Activated T-helper 2 cell treated with anti-CD3 and anti-CD28 coated beads, Interferon-gamma antibody, Interleukin-2, Interleukin-4, amounts not matched to agents 10 μg/mL and 5 μg/mL and 100 μg/mL, durations not matched to agents 14 hours and 24 hours and 36 hours (primary cell): ENCODE data around the gene TMC6. TPM values are rescaled to one million over a fixed set of nuclear protein-coding genes. Genes with fewer than 3 reads are reported as not detected.
"Not testable (repeated sequence)": the region's sequence is repeated elsewhere in the genome, so short reads cannot be mapped to it uniquely, and the experiment has no call there.

Experiments used
- DNase-seq: peaks from one replicate; pipeline ENCODE4 v3.0.0; 2021; ENCODE audit warnings: low spot score
- H3K27ac Mint-ChIP-seq: one replicate; pipeline ENCODE4 v1.8.0; 2021; ENCODE audit warnings: mixed read lengths
- H3K27me3 Mint-ChIP-seq: one replicate; pipeline ENCODE4 v1.8.0; 2021; ENCODE audit warnings: low read depth, mixed read lengths
- H3K36me3 Mint-ChIP-seq: one replicate; pipeline ENCODE4 v1.8.0; 2021; ENCODE audit warnings: low read depth, mixed read lengths
- H3K4me1 Mint-ChIP-seq: one replicate; pipeline ENCODE4 v1.8.0; 2021; ENCODE audit warnings: low read depth, mixed read lengths
- H3K4me3 Mint-ChIP-seq: one replicate; pipeline ENCODE4 v1.8.0; 2021; ENCODE audit warnings: low read depth, mild to moderate bottlenecking, moderate library complexity, mixed read lengths
- H3K9me3 Mint-ChIP-seq: one replicate; pipeline ENCODE4 v1.8.0; 2021; ENCODE audit warnings: mixed read lengths
- intact Hi-C: fragments of 100-400 bp; cut with micrococcal nuclease; formaldehyde crosslinking; loops from one replicate; pipeline ENCODE4 v1.15.1; 2023
- total RNA-seq: library from RNA; stranded (reverse); gene quantifications from 2 replicates; pipeline ENCODE4 v1.2.3, GENCODE V29; 2022

Gene TMC6
- total RNA-seq, 1 donor from 2014 or later = 240 TPM

DNA sequence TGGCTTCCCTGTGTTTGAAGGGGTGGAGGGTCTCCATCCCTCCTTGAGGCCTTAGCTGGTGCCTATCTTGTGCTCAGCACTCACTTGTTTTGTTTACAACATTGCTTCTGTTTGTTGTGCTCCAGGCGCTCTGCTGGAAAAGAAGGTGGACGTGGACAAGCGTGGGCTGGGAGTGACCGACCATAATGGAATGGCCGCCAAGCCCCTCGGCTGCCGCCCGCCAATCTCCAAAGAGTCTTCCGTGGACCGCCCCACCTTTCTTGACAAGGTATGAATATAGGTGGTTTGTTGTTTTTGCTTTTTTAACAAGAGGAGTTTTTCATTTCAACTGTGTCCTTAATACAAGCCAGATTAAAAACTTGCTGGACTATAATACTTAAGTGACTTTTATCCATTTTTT is 53.5 kb downstream of the TMC6 start:
- no peak for DNase-seq
- H3K9me3 Mint-ChIP-seq = no peaks in the 10 kb centered on the region
- H3K4me3 Mint-ChIP-seq = no peak overlapping the region
- no peaks in the 10 kb centered on the region for H3K4me1 Mint-ChIP-seq
- no peaks in the 10 kb centered on the region for H3K27me3 Mint-ChIP-seq
- peaks cover 63% of the 10 kb centered on the region for H3K36me3 Mint-ChIP-seq
- H3K27ac Mint-ChIP-seq = no peak overlapping the region
- intact Hi-C loops = no loop called here

DNA sequence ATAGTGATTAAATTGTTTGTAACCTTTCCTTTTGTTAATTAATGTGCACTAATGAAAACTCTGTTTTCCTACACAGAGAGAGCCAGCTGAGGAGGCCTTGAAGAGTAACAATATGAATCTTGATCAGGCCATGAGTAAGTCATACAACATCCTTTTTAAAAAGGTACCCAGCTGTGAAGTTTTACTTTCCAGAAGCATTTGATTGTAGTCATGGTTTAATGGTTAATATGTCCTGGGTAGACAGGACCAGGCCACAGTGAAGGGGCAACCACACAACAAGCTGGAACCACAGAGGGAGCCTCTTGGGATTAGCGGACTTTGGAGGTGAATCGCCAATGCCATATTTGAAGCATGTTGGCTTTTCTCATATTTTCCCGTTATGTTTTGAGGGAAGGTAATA is 55.6 kb downstream of the TMC6 start:
- no peaks in the 10 kb centered on the region for H3K4me1 Mint-ChIP-seq
- intact Hi-C loops = no loop called here
- H3K9me3 Mint-ChIP-seq = no peaks in the 10 kb centered on the region
- no peak overlapping the region for H3K27ac Mint-ChIP-seq
- H3K27me3 Mint-ChIP-seq = no peaks in the 10 kb centered on the region
- H3K4me3 Mint-ChIP-seq = no peak overlapping the region
- DNase-seq = no peak
- peaks cover 55% of the 10 kb centered on the region for H3K36me3 Mint-ChIP-seq

DNA sequence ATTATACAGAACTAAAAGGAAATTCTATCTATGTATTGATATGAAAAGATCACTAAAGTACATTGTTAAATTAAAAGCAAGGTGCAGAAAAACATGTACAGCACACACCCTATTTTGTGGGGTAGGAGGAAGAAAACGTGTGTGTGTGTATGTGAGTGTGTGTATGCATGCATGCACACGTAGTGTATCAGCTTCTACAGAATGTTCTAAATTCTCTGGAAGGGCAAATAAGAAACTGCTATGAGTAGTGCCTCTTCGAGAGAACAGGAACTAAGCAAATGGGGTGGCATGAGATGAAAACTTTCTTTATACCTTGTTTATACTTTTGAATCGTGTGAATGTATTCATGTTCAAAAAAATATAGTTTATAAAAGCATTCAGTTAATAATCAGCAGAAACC is 58.9 kb downstream of the TMC6 start:
- intact Hi-C loops = no loop called here
- Mint-ChIP-seq H3K36me3 (peaks cover 39% of the 10 kb centered on the region), H3K4me1 (peaks cover under 1% of the 10 kb centered on the region), H3K27ac (no peak overlapping the region), H3K4me3 (no peak overlapping the region), H3K27me3 (no peaks in the 10 kb centered on the region), H3K9me3 (no peaks in the 10 kb centered on the region)
- DNase-seq = no peak

DNA sequence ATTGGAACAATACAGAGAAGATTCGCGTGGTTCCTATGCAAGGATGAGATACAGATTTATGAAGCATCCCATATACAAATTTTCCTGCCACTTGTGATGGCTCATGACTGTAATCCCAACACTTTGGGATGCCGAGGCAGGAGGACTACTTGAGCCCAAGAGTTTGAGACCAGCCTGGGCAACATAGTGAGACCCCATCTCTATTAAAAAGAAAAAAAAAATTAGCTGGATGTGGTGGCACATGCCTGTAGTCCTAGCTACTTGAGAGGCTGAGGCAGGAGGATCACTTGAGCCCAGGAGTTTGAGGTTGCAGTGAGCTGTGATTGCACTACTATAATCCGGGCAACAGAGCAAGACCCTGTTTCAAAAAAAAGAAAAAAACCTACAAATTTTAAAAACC is 61.6 kb downstream of the TMC6 start:
- intact Hi-C loops, H3K4me3 Mint-ChIP-seq, DNase-seq, H3K27ac Mint-ChIP-seq, H3K9me3 Mint-ChIP-seq, H3K27me3 Mint-ChIP-seq: not testable (repeated sequence)
- H3K36me3 Mint-ChIP-seq = peaks cover 20% of the 10 kb centered on the region
- H3K4me1 Mint-ChIP-seq = peaks cover 13% of the 10 kb centered on the region

DNA sequence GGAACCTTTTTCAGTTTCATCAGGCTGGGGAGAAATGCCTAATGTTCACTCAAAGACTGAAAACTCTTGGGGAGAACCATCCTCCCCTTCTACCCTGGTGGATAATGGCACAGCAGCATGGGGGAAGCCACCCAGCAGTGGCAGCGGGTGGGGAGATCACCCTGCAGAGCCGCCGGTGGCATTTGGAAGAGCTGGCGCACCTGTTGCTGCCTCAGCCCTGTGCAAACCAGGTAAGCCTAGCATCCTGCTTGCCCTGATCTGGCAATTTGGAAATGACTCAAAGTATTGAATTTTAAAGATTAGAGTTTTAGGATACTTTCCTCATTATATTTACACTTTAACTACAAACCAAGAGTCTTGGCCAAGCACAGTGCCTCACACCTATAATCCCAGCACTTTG is 63.8 kb downstream of the TMC6 start:
- no peak overlapping the region for H3K4me3 Mint-ChIP-seq
- intact Hi-C loops = no loop called here

DNA sequence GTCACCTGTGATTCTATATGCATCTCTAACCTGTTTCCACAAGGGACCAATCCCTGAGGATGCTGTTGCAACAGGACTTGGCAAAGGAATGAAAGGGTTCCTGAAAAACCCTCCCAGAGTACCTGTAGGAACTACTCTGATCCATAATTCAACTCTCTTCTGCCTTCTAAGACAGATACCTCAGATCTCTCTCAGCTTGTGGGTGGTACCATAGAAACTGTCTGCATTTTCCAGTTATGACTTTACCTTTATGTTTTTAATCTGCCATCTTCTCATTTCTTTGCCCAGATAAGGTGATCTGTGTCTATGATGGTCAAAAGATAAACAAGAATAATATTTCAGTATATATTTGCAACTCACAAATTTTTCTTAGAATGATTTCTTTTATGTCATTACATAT is 65.1 kb downstream of the TMC6 start:
- Mint-ChIP-seq H3K4me3 (no peak overlapping the region), H3K9me3 (no peaks in the 10 kb centered on the region), H3K27me3 (no peaks in the 10 kb centered on the region), H3K4me1 (peaks cover 16% of the 10 kb centered on the region), H3K27ac (no peak overlapping the region), H3K36me3 (peaks cover 4% of the 10 kb centered on the region)
- intact Hi-C loops = no loop called here
- DNase-seq = no peak

More for the DNA sequence above, 63.8 kb downstream of the TMC6 start:
- H3K9me3 Mint-ChIP-seq = no peaks in the 10 kb centered on the region
- H3K27ac Mint-ChIP-seq = no peak overlapping the region
- peaks cover 16% of the 10 kb centered on the region for H3K4me1 Mint-ChIP-seq
- H3K27me3 Mint-ChIP-seq = no peaks in the 10 kb centered on the region
- DNase-seq = no peak
- peaks cover 7% of the 10 kb centered on the region for H3K36me3 Mint-ChIP-seq

DNA sequence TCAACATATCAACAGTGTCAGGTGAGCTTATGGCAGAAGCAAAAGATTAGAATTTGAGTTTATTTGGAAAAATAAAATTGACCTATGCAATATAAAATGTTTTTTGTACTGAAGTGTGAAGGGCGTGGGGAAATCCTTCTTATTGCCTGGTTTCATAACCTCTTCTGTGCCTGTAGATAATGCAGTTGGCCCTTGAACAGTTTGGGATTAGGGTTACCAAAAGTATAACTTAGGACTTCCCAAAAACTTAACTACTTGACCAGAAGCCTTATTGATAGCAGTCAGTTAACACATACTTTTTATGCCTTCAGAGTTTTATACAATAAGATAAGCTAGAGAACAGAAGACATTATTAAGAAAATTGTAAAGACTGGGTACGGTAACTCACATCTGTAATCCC is 66.0 kb downstream of the TMC6 start:
- Mint-ChIP-seq H3K36me3 (peaks cover 4% of the 10 kb centered on the region), H3K4me1 (peaks cover 16% of the 10 kb centered on the region), H3K9me3 (no peaks in the 10 kb centered on the region), H3K27me3 (no peaks in the 10 kb centered on the region), H3K27ac (no peak overlapping the region), H3K4me3 (no peak overlapping the region)
- DNase-seq = no peak
- intact Hi-C loops = no loop called here

Other genes starting within 250 kb of the TMC6 start
- gene TNRC6C, start 170.1 kb downstream of the TMC6 start, total RNA-seq = 18.4 and 25.0 TPM in 2 replicates
- 196 and 208 TPM in 2 replicates for gene TMC8, start 2.0 kb upstream of the TMC6 start, total RNA-seq
- not detected in 2 replicates for gene C17orf99, start 17.6 kb upstream of the TMC6 start, total RNA-seq
- 92.5 and 92.9 TPM in 2 replicates for gene SYNGR2, start 39.8 kb upstream of the TMC6 start, total RNA-seq
- gene TK1, start 58.3 kb upstream of the TMC6 start, total RNA-seq = 64.6 and 65.9 TPM in 2 replicates
- 27.8 TPM in 2 replicates for gene AFMID, start 58.6 kb upstream of the TMC6 start, total RNA-seq
- 48.4 and 48.6 TPM in 2 replicates for gene BIRC5, start 85.5 kb upstream of the TMC6 start, total RNA-seq
- gene TMEM235, start 102.9 kb upstream of the TMC6 start, total RNA-seq = not detected in 2 replicates
- 93.5 and 99.8 TPM in 2 replicates for gene SOCS3, start 231.3 kb upstream of the TMC6 start, total RNA-seq
- gene PGS1, start 249.9 kb upstream of the TMC6 start, total RNA-seq = 59.3 and 64.1 TPM in 2 replicates